ENCODE data around the gene RET. TPM values are rescaled to one million over a fixed set of nuclear protein-coding genes. Genes with fewer than 3 reads are reported as not detected.

Gene RET
- total RNA-seq (under 1 TPM in 1 of 2 donors, not detected in 1; 0.34 TPM), total RNA-seq (0 to 0.58 reads per million in 2 donors)

DNA sequence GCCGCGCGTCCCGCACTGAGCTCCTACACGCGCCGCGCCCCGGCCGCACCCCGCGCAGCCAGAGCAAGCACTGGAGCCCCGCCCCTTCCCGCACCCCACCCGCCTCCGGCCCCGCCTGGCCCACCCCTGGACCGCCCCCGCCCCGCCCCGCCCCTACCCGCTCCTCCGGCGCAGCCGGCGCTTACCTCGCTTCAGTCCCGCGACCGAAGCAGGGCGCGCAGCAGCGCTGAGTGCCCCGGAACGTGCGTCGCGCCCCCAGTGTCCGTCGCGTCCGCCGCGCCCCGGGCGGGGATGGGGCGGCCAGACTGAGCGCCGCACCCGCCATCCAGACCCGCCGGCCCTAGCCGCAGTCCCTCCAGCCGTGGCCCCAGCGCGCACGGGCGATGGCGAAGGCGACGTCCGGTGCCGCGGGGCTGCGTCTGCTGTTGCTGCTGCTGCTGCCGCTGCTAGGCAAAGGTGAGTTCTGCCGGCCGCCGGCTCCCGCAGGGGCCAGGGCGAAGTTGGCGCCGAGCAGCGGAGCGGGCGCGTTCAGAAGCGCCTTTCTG is at the start of gene RET:
RET (plus strand) TSS at position 194 of the 545 bp plus-strand sequence; CDS start at position 384, 190 bp downstream.
- Mint-ChIP-seq H3K27me3 (peaks cover 58% of the 10 kb centered on the region), H3K36me3 (ENCODE audit: low read depth) (peaks cover 4% of the 10 kb centered on the region), H3K4me3 (peak within 1 kb of the TSS; percentile 84), H3K4me1 (peaks cover 8% of the 10 kb centered on the region), H3K27ac (no peak within 1 kb of the TSS)
- DNase-seq: no peak
- no peaks in the 10 kb centered on the region for H3K9me3 ChIP-seq (ENCODE audit: control insufficient read depth, low read length, poor library complexity, severe bottlenecking)
- peak; percentile 42 for ATAC-seq

DNA sequence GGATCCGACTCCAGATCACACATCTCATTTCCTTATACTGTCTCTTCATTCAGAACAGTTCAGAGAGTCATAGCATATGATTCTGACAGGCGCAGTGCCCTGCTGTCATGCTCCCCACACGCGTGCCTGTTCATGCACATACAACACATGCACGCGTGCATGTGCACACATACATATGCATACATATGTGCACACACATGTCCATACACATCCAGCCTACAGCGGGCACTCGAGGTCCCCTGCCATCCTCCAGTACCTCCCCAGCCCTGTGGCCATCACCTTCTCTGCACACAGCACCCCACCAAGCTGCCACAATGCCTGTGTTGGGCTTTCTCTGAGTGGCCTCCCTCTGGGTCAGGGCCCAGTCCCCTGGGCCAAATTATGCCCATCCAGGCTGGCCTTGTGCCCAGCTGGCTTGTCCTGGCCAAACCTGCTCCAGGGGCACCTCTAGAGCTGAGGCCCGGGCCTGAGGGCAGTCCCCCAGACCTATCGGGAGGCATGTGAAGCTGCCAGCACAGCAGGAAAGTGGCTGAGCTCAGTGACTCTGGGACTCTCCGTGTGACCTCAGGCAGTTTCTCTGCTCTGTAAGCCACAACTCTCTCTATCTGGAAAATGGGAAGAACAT is 49.4 kb upstream of the RET start:
- DNase-seq (no peak), ATAC-seq (no peak)
- Mint-ChIP-seq H3K4me1 (peaks cover 2% of the 10 kb centered on the region), H3K36me3 (ENCODE audit: low read depth) (peaks cover 2% of the 10 kb centered on the region), H3K4me3 (no peak overlapping the region), H3K27me3 (peaks cover 24% of the 10 kb centered on the region), H3K27ac (no peak overlapping the region)
- H3K9me3 ChIP-seq (ENCODE audit: control insufficient read depth, low read length, poor library complexity, severe bottlenecking): no peaks in the 10 kb centered on the region

DNA sequence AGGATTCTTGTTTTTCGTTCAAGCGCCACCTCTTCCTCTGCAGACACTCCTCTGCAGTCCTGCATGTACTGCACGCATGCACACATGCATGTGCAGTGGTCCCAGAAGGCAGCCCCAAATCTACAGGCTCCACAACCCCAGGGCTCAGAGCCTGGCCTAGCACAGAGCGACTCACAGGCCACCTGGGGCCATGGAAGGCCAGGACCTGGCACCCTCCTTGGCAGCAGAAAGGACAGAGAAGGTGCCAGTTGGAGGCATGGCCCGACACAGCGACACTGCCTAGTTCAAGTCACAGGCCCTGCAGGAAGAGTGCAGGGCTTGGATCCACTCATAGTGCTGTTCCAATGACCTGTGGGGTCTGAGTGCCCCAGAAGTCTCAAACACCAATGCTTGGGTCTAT is 48.7 kb upstream of the RET start:
- Mint-ChIP-seq H3K27ac (no peak overlapping the region), H3K4me3 (no peak overlapping the region), H3K36me3 (ENCODE audit: low read depth) (no peaks in the 10 kb centered on the region), H3K4me1 (no peaks in the 10 kb centered on the region), H3K27me3 (peaks cover 17% of the 10 kb centered on the region)
- no peak for ATAC-seq
- H3K9me3 ChIP-seq (ENCODE audit: control insufficient read depth, low read length, poor library complexity, severe bottlenecking): no peaks in the 10 kb centered on the region
- DNase-seq: no peak

DNA sequence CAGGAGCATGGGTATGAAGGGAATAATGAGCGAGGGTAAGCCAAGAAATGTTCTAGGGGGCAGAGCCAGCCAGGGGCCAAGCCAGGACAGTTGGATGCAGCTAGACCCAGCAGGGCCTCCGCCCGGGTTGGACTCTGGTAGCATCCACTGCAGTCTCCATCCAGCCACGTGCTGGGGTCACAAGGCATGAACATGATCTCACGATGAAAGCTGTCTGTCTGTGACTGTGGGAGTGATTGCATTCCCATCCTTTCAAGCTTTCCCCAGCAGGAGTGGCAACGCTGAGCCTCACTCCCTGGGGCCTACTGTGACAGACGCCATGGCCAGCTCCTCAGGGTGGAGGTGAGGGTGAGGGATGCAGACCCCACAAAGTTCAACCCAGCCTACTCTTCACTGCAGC is 47.8 kb upstream of the RET start:
- ATAC-seq: no peak
- H3K4me3 Mint-ChIP-seq: no peak overlapping the region
- no peak for DNase-seq
- no peaks in the 10 kb centered on the region for H3K9me3 ChIP-seq (ENCODE audit: control insufficient read depth, low read length, poor library complexity, severe bottlenecking)
- H3K27ac Mint-ChIP-seq: no peak overlapping the region
- peaks cover 15% of the 10 kb centered on the region for H3K27me3 Mint-ChIP-seq
- no peaks in the 10 kb centered on the region for H3K4me1 Mint-ChIP-seq
- no peaks in the 10 kb centered on the region for H3K36me3 Mint-ChIP-seq (ENCODE audit: low read depth)

DNA sequence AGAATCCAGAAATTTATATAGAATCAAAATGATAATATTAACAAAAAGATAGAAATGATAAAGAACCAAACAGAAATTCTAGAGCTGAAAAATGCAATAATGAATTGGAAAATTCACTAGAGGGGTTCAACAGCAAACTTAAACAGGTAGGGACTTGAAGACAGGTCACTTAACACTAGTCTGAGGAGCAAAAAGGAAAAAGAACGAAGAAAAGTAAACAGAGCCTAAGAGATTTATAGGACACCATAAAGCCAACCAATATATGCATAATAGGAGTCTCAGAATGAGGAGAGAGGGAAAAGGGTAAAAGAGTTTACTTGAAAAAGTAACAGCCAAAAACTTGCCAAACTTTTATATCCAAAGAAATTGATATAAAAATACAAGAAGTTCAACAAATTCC is 44.3 kb upstream of the RET start:
- H3K4me3 Mint-ChIP-seq: no peak overlapping the region

DNA sequence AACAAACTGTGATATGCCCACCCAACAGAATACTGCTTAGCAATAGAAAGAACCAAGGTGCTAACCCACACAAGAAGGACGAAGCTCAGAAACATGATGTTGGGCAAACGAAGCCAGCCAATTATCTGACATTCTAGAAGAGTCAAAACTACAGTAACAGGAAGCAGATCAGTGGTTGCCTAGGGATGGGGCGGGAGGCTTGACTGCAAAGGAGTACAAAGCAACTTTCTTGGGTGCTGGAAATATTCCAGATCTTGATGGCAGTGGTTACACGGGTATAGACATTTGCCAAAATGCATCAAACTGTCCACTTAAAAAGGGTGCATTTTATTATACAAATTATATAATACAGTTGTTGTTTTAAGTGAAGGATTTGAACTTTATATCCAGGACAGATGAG is 41.1 kb upstream of the RET start:
- Mint-ChIP-seq H3K27ac (no peak overlapping the region), H3K36me3 (ENCODE audit: low read depth) (no peaks in the 10 kb centered on the region), H3K27me3 (peaks cover 7% of the 10 kb centered on the region), H3K4me1 (peaks cover 7% of the 10 kb centered on the region), H3K4me3 (no peak overlapping the region)
- DNase-seq (no peak), ATAC-seq (no peak)
- H3K9me3 ChIP-seq (ENCODE audit: control insufficient read depth, low read length, poor library complexity, severe bottlenecking): no peaks in the 10 kb centered on the region

More for the DNA sequence above, 44.3 kb upstream of the RET start:
- no peak for ATAC-seq
- Mint-ChIP-seq H3K36me3 (ENCODE audit: low read depth) (no peaks in the 10 kb centered on the region), H3K27ac (no peak overlapping the region), H3K27me3 (peaks cover 7% of the 10 kb centered on the region), H3K4me1 (peaks cover 7% of the 10 kb centered on the region)
- no peaks in the 10 kb centered on the region for H3K9me3 ChIP-seq (ENCODE audit: control insufficient read depth, low read length, poor library complexity, severe bottlenecking)
- DNase-seq: no peak

DNA sequence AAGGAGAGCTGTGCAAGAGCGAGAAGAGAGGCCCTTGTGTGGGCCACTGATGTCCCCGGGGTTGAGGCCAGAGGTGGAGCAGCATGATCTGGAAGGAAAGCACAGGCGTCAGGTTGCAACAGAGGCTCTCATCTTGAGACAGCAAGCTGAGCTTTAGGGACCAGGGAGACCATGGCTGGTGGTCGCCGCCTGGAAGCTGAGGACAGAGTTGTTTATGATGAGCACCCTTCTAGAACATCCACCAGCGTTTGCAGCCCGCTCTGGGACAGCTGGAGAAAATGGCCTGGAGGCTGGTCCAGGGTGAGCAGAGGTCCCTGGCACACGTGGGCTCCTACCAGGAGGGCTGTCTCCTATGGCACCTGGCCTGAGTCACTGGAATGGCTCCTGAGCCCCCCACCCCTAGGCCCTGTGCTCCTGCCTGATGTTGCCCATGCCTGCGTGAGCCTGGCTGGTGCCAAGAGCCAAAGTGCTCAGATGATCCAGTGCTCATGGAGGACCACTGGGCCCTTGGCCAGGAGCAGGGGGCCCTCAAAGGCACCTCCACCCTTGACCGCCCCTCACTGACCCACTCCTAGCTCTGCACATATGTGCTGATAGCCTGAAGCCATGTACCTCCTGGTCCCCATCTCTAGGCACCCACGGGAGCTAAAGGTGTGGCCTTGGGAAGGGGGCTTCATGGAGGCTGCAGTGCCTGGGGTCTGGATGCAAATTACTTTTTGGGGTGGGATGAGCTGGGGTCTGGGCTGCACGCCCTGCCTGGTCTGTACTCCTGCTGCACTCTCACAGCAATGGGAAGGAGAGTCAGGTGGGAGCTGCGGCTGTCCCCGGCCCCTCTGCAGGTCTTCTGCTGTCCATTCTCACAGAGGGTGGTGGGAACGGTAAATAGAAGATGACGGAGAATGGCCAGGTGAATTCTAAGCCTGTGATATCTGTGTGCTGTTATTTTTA is 40.1 kb upstream of the RET start:
- Mint-ChIP-seq H3K27ac (no peak overlapping the region), H3K27me3 (peaks cover 7% of the 10 kb centered on the region), H3K36me3 (ENCODE audit: low read depth) (no peaks in the 10 kb centered on the region), H3K4me3 (no peak overlapping the region), H3K4me1 (peaks cover 10% of the 10 kb centered on the region)
- ATAC-seq (no peak), DNase-seq (no peak)
- no peaks in the 10 kb centered on the region for H3K9me3 ChIP-seq (ENCODE audit: control insufficient read depth, low read length, poor library complexity, severe bottlenecking)

DNA sequence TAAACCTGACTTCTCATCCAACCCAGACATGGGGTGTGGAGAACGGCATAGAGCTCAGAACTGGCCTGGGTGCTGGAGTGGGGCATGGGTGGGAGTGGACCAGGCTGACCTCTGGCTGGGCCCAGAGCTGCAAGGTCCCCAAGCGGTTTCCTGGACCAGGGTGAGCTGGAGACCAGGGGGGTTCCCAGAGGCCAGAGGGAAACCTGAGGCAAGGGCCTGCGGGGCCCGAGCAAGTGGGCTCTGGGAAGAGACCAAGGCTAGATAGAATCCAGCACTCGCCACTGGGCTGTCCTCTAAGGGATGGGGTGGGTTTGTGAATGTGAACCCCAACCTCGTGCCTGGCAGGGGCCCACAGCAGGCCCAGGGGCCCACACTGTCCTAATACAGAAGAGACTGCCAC is 39.4 kb upstream of the RET start:
- Mint-ChIP-seq H3K27me3 (peaks cover 7% of the 10 kb centered on the region), H3K4me1 (peaks cover 10% of the 10 kb centered on the region), H3K36me3 (ENCODE audit: low read depth) (no peaks in the 10 kb centered on the region), H3K27ac (no peak overlapping the region), H3K4me3 (no peak overlapping the region)
- H3K9me3 ChIP-seq (ENCODE audit: control insufficient read depth, low read length, poor library complexity, severe bottlenecking): no peaks in the 10 kb centered on the region
- ATAC-seq (no peak), DNase-seq (no peak)

DNA sequence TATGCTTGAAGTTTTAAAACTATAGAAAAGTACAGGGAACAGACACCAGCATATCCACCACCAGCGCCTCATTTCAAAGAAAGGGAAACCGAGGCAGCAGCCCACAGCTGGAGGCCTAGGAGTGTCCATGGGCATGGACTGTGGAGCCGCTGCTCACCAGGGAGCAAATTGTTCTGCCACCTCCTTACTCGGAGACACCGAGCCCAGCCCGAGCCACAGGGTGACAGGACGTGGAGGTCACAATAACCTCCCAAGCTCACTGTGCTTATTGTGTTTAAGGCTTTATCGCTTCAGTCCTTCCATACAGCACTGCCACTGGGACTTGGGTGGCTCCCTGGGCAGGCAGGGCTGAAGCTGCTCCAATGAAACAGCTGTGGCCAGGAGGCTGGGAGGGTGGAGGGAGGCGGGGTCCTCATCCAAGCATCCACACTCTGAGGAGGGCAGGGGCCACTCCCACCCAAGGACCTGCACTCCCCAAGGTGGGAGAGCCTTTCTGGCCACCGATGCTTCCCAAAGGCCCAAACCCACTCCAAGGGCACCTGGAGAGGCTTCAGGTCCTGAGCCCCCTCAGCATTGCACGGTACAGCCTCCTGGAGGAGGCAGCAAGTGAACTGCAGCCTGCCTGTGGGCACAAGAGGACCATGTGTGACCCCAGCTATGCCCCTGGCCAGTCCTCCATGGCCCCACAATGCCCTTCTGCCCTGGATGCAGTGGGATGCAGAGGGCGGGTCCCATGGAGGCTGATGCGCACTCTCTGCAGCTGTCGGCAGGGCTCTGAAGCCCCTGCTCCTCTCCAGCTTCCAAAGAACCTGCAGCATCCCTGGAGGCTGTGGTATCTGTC is 38.7 kb upstream of the RET start:
- no peak for ATAC-seq
- no peak overlapping the region for H3K27ac Mint-ChIP-seq
- peaks cover 10% of the 10 kb centered on the region for H3K4me1 Mint-ChIP-seq
- no peak overlapping the region for H3K4me3 Mint-ChIP-seq
- peaks cover 7% of the 10 kb centered on the region for H3K27me3 Mint-ChIP-seq
- no peaks in the 10 kb centered on the region for H3K36me3 Mint-ChIP-seq (ENCODE audit: low read depth)
- H3K9me3 ChIP-seq (ENCODE audit: control insufficient read depth, low read length, poor library complexity, severe bottlenecking): no peaks in the 10 kb centered on the region
- DNase-seq: no peak

DNA sequence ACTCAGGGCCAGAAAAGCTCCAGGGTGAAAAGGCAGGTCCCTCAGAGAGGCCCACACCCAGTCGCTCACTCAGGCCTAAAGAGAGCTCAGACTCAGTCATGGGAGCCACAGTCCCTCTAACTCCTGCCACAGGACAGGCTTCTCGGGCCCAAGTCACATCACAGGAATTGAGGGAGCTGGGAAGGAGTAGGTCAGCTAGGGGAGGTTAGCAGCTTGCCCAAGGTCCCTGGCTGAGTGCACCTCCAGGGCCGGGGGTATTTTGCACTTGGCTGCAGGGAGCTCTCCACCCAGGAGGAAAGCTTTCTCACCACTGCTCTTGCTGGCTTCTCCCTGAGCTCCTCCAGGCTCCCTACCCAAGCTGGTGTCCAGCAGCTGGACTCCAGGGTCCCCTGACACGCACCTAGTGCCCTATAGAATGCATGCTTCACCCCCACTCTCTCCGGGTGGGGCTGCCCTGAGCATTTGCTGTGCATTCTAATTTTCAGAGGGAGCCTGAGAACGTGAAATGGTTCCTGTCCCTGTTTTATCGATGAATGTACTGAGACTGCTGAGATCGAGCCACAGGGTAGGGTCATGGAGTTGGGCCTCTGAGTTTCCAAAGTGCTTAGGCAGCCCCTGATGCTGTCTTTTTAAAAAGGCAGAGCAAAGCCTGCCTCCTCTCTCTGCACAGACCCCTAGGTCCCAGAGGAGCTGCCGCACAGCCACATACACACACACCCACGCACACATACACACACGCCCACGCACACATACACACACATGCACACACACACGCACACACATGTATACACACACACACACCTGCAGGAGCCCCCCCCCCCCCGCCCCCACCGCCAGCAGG is 37.9 kb upstream of the RET start:
- Mint-ChIP-seq H3K27ac (no peak overlapping the region), H3K4me3 (no peak overlapping the region), H3K36me3 (ENCODE audit: low read depth) (no peaks in the 10 kb centered on the region), H3K27me3 (peaks cover 8% of the 10 kb centered on the region), H3K4me1 (peaks cover 10% of the 10 kb centered on the region)
- ATAC-seq (no peak), DNase-seq (no peak)
- no peaks in the 10 kb centered on the region for H3K9me3 ChIP-seq (ENCODE audit: control insufficient read depth, low read length, poor library complexity, severe bottlenecking)

DNA sequence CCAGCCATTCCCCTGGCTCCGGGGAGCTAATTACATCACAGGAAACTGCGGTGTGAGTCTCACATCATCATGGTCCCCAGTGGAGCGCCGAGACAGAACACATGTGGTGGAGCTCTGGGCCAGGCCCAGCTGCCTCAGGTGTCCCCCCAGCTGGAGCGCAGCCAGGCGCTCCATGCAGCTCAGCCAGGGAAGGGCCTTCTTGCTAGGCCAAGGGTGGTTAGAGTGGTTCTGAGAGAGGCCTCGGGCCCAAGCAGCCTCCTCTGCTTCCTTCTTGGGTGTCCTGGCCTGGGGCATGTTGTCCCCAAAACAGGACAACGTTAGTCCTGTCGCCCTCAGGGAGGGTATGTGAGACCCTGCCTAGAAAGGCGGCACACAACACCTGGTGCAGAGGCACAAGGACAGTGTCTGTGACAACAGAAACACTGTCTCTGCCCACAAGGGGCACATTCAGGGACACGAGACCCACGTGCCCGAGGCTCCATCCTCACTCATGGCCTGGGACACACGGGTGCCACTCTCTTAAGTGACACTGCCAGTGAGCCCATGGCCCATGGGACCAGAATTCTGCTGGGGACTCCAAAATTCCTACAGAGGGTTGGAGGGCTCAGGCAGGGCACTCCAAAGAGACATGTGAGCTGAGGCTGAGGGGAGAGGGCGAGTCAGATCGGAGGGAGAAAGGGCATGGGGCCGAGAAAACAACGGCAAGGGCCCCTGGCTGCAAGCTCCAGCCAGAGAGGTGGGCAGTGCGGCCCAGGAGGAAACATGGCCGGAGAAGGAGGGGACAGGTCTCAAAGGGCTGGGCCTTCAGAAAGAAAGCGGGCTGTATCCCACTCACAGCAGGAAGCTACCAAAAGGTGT is 37.0 kb upstream of the RET start:
- peaks cover 11% of the 10 kb centered on the region for H3K27me3 Mint-ChIP-seq
- no peaks in the 10 kb centered on the region for H3K36me3 Mint-ChIP-seq (ENCODE audit: low read depth)
- no peak overlapping the region for H3K27ac Mint-ChIP-seq
- DNase-seq (no peak), ATAC-seq (no peak)
- H3K4me3 Mint-ChIP-seq: no peak overlapping the region
- H3K9me3 ChIP-seq (ENCODE audit: control insufficient read depth, low read length, poor library complexity, severe bottlenecking): no peaks in the 10 kb centered on the region
- H3K4me1 Mint-ChIP-seq: peaks cover 10% of the 10 kb centered on the region

Data from T-helper 17 cell (primary cell).